Vagina (tissue), 2 donors: ENCODE measurements around the gene TPR. TPM values are rescaled to one million over a fixed set of nuclear protein-coding genes. Genes with fewer than 3 reads are reported as not detected.

Source experiments
- DNase-seq, 2 donors: peaks; one replicate each; pipeline ENCODE4 v3.0.0-alpha.2; 2017; ENCODE audit errors: extremely low spot score in 2 of 2
- H3K27ac ChIP-seq: fragments of 200-600 bp; sonication (generic); one replicate; pipeline ENCODE4 v1.5.1; 2019
- H3K27me3 ChIP-seq: fragments of 200-600 bp; sonication (generic); one replicate; pipeline ENCODE4 v1.5.1; 2019
- H3K36me3 ChIP-seq, 2 donors: fragments of 200-600 bp; sonication (generic); one replicate each; pipeline ENCODE4 v1.5.1; 2017 to 2019
- H3K4me1 ChIP-seq: fragments of 200-600 bp; sonication (generic); one replicate; pipeline ENCODE4 v1.5.1; 2019
- H3K4me3 ChIP-seq, 2 donors: fragments of 200-600 bp; sonication (generic); 1 replicate in 1 of 2; 2 replicates in 1 of 2; pipeline ENCODE4 v1.5.1; 2016 to 2019
- H3K9me3 ChIP-seq: fragments of 200-600 bp; sonication (generic); one replicate; pipeline ENCODE4 v1.5.1; 2019
- CTCF ChIP-seq, 3 experiments: fragments of 450-650 bp in 2 of 3; fragments of 200-600 bp in 1 of 3; sonication (generic) in 1 of 3; IDR thresholded peaks; one replicate each; pipeline ENCODE4 v1.5.1; 2017 to 2019; ENCODE audit warnings: antibody characterized with exemption in 3 of 3, mild to moderate bottlenecking in 2 of 3, moderate library complexity in 2 of 3
- POLR2A ChIP-seq, 2 donors: fragments of 450-650 bp; IDR thresholded peaks; one replicate each; pipeline ENCODE4 v1.6.1; 2017; ENCODE audit warnings: antibody characterized with exemption in 2 of 2, mild to moderate bottlenecking in 2 of 2, moderate library complexity in 2 of 2
- POLR2AphosphoS5 ChIP-seq, 2 donors: sonication (generic); formaldehyde crosslinking; IDR thresholded peaks; one replicate each; pipeline ENCODE4 v1.9.0; 2017; ENCODE audit warnings: antibody characterized with exemption in 2 of 2, mild to moderate bottlenecking in 2 of 2, low read depth in 1 of 2; ENCODE audit not compliant: insufficient read depth in 1 of 2
- intact Hi-C: fragments of 100-400 bp; cut with DNase I; formaldehyde crosslinking; loops from one replicate; pipeline ENCODE4 v1.15.1; 2023
- total RNA-seq: library from RNA; depleted of rRNA; stranded (reverse); fragments of >200 nt; gene quantifications from one replicate; pipeline ENCODE4 v1.2.3, GENCODE V29; 2016

TPR gene
- total RNA-seq, 1 donor from 2014 or later: 70.5 TPM

DNA sequence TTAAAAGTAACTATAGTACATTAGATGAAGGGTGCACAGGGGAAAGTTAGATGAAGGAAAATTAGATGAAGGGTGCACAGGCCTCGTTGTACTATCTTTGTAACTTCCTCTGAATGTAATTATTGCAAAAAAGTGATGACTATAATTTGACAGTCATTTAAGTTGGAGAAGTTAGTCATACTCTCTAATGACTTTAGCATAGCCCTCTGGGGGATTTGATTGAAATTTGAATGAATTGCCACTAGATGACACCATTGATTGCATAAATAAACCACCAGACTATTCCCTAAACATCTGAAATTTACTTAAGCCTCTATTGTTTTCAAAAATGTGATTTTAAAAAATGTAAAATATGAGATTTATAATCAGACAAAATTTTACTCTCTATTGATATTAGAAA is 102.6 kb downstream of the TPR start:
- H3K9me3 ChIP-seq: no peaks in the 10 kb centered on the region
- no peak overlapping the region for H3K27ac ChIP-seq
- TF ChIP-seq POLR2AphosphoS5 (IDR thresholded peaks at IDR 0.05; ENCODE audit: insufficient read depth in 1 of 2, low read depth in 1 of 2): no peak
- no peak for TF ChIP-seq POLR2A (IDR thresholded peaks at IDR 0.05)
- TF ChIP-seq CTCF (IDR thresholded peaks at IDR 0.05): no peak
- no peak for DNase-seq
- intact Hi-C loops: no loop called here
- no peaks in the 10 kb centered on the region for H3K36me3 ChIP-seq
- H3K4me1 ChIP-seq: no peaks in the 10 kb centered on the region
- no peak overlapping the region for H3K4me3 ChIP-seq
- no peaks in the 10 kb centered on the region for H3K27me3 ChIP-seq

DNA sequence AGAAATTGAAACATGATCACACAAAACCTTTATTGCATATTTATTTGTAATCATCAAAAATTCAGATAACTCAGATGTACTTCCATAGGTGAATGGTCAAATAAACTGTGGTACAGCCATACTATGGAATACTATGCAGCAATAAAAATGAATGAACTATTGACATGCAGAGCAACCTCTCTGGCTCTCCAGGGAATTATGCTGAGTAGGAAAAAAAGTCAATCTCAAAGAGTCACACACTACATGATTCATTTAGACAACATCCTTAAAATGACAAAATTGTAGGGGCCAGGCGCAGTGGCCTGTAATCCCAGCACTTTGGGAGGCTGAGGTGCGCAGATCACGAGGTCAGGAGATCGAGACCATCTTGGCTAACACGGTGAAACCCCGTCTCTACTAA is 104.0 kb downstream of the TPR start:
- DNase-seq: no peak
- no peak for TF ChIP-seq POLR2A (IDR thresholded peaks at IDR 0.05)
- no peak for TF ChIP-seq CTCF (IDR thresholded peaks at IDR 0.05)
- TF ChIP-seq POLR2AphosphoS5 (IDR thresholded peaks at IDR 0.05; ENCODE audit: insufficient read depth in 1 of 2, low read depth in 1 of 2): no peak
- Histone ChIP-seq H3K4me1 (no peaks in the 10 kb centered on the region), H3K36me3 (no peaks in the 10 kb centered on the region), H3K27me3 (no peaks in the 10 kb centered on the region), H3K27ac (no peak overlapping the region), H3K4me3 (no peak overlapping the region), H3K9me3 (no peaks in the 10 kb centered on the region)
- intact Hi-C loops: no loop called here

Other genes with a start within 250 kb of the TPR start
- 2.0 TPM for gene PRG4, start 79.0 kb downstream of the TPR start, total RNA-seq
- gene ODR4, start 585 bp upstream of the TPR start, total RNA-seq: 9.3 TPM
- not detected for gene PDC, start 85.9 kb upstream of the TPR start, total RNA-seq